GM18909 (cell line): Measurements from ENCODE around the gene ASPHD2.

Experiments
- ATAC-seq: cut with Tn5 transposase; IDR thresholded peaks from one replicate; pipeline ENCODE4 v1.9.1; 2021; ENCODE audit warnings: mild to moderate bottlenecking; ENCODE audit not compliant: unreplicated experiment, poor library complexity

The ASPHD2 gene

GRCh38 chr22:26470807-26471206 is 41.7 kb downstream of the ASPHD2 start:
- ATAC-seq = no peak

- ATAC-seq = no peak
Observed at GRCh38 chr22:26471522-26471921, 42.5 kb downstream of the ASPHD2 start.

- no peak for ATAC-seq
Observed at GRCh38 chr22:26474682-26475081, 45.6 kb downstream of the ASPHD2 start.

- no peak for ATAC-seq
Observed at GRCh38 chr22:26476705-26477340, 47.8 kb downstream of the ASPHD2 start.

- no peak for ATAC-seq
Observed at GRCh38 chr22:26477341-26477731, 48.3 kb downstream of the ASPHD2 start.

GRCh38 chr22:26479043-26479791 is 50.2 kb downstream of the ASPHD2 start:
- ATAC-seq = no peak

GRCh38 chr22:26479792-26480610 is 50.9 kb downstream of the ASPHD2 start:
- no peak for ATAC-seq

GRCh38 chr22:26480611-26480932 is 51.5 kb downstream of the ASPHD2 start:
- no peak for ATAC-seq

GRCh38 chr22:26481112-26481693 is 52.1 kb downstream of the ASPHD2 start:
- ATAC-seq = no peak

GRCh38 chr22:26481694-26482093 is 52.6 kb downstream of the ASPHD2 start:
- ATAC-seq = no peak

- ATAC-seq = no peak
Observed at GRCh38 chr22:26482161-26482560, 53.1 kb downstream of the ASPHD2 start.

- no peak for ATAC-seq
Observed at GRCh38 chr22:26483043-26483438, 54.0 kb downstream of the ASPHD2 start.

- peak; percentile 72 for ATAC-seq
Observed at GRCh38 chr22:26483439-26484359, 54.6 kb downstream of the ASPHD2 start, which contains the start of the genes HPS4 and SRRD. TSS of gene HPS4 (minus strand) at chr22:26483783. CDS start at chr22:26481762, 2,021 bp downstream. TSS of gene SRRD (plus strand) at chr22:26483877. CDS start at chr22:26483891, 14 bp downstream.

GRCh38 chr22:26484360-26484706 is 55.3 kb downstream of the ASPHD2 start:
- no peak for ATAC-seq

- ATAC-seq = no peak
Observed at GRCh38 chr22:26485013-26485412, 56.0 kb downstream of the ASPHD2 start.

- no peak for ATAC-seq
Observed at GRCh38 chr22:26485806-26486390, 56.8 kb downstream of the ASPHD2 start.

- ATAC-seq = no peak
Observed at GRCh38 chr22:26486394-26486793, 57.3 kb downstream of the ASPHD2 start.

GRCh38 chr22:26487996-26488395 is 58.9 kb downstream of the ASPHD2 start:
- ATAC-seq = no peak

GRCh38 chr22:26489447-26490036 is 60.5 kb downstream of the ASPHD2 start:
- no peak for ATAC-seq
